Measurements from ENCODE around the gene PPL.
"Not testable (repeated sequence)": the region's sequence is repeated elsewhere in the genome, so short reads cannot be mapped to it uniquely, and the experiment has no call there.

PPL gene

DNA sequence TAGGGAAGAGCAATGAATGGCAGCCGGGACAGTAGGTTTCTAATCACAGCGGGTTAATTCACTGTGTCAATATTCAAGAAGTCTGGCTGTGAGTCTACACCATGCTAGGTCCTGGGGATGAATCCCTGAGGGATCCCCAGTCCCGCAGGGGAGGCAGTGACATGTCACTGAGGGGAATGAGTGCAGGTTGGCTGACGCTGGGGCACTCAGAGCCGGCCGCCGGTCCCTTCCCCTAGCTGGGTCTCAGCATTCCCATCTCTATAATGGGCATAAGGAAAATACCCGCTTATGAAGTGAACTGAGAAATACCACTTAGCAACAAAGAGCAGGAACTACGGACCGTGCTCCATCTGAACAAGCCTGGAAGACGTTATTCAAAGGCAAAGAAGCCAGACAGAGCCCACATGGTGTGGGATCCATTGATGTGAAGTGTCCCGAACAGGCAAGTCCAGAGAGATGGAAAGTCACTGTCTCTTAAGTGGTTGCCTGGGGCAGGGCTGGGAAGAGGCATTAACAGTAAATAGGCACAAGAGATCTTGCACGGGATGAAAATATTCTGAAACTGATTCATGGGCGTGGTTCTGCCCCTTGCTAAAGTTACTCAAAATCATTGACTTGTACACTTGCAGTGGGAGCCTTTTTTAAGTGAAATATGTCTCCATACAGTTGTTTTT lies 31.9 kb downstream of the PPL start:
- no peak for DNase-seq (ENCODE audit: low read depth)

- DNase-seq (ENCODE audit: low read depth), result no peak
Observed at GRCh38 chr16:4904108-4904941, 32.6 kb downstream of the PPL start.

- no peak for DNase-seq (ENCODE audit: low read depth)
Observed at GRCh38 chr16:4902038-4902437, 34.9 kb downstream of the PPL start.

GRCh38 chr16:4900750-4901149 lies 36.2 kb downstream of the PPL start:
- no peak for DNase-seq (ENCODE audit: low read depth)

DNA sequence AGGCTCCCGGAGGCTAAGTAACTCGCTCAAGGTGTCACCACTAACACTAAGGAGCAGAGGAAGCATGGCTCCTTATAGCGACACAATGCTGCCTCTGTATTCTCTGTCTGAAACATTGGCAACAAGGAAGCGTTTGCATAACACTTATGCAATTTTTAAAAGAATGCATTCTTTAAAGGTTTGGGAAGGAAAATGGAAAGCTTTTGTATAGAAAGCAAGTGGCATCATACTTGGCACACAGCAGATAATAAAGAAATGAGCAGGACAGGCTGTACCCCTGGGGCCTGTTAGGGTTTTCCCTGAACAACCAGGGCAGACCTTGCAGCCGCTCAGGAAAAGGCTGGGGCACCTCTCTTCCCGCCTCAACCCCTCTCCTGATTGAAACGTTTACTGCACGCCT lies 36.9 kb downstream of the PPL start:
- DNase-seq (ENCODE audit: low read depth), result no peak

DNA sequence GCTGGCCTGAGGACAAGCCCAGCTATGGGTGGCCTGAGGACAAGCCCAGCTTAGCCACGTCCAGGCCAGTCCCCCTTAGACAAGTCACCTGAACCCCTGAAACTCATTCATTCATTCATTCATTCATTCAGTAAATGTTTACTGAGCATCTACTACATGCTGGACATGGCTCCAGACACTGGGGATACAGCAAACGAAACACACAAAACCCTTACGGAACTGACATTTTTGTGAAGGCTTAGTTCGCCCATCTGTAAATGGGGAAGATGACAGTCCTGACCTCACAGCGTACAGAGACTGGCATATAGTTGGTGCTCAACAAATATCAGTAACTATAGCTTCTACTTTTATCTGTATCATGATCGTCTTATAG lies 37.5 kb downstream of the PPL start:
- no peak for DNase-seq (ENCODE audit: low read depth)

- DNase-seq (ENCODE audit: low read depth), result no peak
Observed at GRCh38 chr16:4898811-4899473, 38.0 kb downstream of the PPL start.

GRCh38 chr16:4897328-4897727 lies 39.6 kb downstream of the PPL start:
- DNase-seq (ENCODE audit: low read depth), result no peak

- DNase-seq (ENCODE audit: low read depth), result not testable (repeated sequence)
Observed at GRCh38 chr16:4896761-4897160, 40.2 kb downstream of the PPL start.

DNA sequence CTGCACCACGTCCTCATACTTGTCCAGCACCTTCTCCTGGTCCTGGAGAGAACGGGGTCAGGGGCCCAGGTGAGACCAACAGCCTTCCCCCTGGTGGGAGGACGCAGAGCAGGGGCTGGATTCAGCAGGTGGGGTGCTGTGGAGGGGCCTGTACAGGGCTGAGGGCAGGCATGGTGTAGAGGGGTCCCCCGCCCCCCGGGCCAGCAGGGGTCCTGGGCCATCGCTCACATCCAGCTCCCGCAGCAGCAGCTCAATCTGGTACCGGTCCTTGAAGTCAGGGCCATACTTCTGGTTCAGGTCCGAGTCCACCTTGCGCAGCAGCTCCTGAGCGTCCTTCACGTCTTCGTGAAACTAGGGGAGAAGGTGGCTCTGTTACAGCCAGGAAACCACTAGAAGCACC lies 41.6 kb downstream of the PPL start:
- no peak for DNase-seq (ENCODE audit: low read depth)

DNA sequence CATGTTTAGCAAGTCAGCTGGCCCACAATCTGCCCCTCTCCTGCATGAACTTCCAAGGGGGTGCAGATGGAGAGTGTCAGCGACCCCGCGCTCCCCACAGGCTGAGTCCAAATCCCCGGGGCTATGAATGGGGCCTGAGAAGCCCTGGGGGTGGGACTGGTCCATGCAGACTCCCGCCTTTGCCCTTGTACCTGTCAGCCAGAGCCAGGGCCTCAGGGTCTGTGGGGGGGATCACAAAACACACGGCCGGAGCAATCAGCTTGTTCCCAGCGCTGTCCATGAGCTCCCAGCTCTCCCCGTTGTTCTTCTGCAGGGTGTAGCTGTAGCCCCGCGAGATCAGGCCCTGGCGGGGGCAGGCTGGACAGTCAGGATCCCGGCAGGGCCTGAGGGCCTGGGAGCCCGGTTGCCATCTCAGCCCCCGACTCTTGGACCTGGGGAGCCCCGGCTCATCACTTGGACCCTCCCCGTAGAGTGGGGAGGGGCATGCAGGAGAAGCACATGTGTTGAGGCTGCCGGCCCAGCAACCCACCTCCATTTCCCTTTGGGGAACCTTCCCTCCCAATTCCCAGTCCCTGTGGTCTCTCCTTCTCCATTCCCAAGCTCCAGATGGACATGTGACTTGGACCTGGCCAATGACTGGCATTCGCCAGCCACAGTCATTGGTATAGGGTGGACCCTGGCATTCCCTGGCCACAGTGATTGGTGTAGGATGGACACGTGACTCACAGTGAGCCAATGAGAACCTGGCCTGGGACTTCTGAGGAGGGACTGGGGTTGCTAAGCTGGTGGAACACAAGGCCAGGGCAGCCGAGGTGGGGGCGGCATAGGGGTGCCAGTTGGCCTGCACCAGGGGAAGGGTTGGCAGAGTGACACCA lies 42.4 kb downstream of the PPL start:
- DNase-seq (ENCODE audit: low read depth), result no peak

DNA sequence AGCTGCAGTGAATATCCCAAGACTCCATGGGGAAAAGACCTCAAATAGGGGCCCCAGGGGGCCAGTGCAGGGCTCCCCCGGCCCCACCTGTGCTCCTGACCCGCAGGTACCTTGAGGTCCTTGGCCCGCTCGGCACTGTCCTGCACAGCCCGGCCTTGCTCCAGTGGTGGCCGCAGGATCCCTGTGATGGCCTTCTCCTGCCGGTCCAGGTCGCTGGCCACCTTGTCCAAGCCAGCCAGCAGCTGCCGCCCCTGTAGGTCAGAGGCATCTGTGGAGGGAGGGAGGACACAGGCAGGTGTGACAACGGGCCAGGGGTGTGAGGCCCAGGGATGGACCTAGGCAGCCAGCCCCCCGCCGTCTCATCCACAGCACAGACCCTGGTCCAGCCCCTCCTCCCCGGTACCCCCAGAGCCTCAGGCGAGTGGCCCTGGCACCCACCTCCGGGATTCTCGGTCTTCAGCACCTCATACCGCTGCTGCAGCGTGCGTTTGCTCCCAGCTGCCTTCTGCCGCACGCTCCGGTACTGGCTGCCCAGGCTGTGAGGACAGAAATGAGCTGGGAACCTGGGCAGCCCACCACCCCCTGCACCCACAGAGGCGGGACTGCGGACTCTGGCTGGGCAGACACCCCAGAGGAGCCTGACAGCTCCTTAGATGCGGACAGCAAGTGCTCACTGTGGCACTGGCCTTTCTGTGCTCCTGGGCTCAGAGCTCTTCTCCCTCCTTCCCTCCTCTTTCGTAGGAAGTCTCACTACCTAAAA lies 43.7 kb downstream of the PPL start:
- no peak for DNase-seq (ENCODE audit: low read depth)

DNA sequence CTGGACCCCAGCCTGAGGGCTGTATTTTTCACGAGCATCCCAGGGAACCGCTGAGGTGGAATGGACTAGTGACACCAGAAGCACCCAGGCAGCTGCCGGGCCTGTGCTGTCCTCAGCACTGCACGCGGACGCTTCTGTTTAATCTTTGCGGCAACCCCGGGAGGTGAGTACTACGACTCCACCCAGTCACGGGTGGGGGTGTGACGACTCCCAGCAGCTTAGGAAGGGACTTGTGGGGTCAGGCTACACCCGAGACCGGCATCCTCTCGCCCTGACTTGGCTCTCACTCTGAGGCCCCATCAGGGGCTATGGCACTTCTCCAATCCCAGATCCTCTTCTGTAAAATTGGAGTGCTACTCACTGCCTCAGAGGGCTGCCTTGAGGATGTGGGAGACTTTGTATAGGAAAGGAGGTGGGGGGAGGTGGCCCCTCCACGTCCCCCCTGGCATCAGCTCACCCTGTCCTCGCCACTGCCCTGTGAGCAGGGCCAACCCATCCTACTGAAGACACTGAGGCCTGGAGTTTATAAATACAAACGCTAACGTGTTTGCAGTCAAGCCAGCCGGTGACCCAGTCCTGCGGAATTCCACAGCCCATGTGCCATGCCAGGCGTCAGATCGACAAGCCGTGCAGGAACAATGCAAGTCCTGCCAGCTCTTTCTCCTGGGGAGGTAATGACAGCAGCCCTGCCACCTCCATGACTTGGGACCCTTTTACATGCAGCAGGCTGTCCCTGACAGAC lies 44.4 kb downstream of the PPL start:
- no peak for DNase-seq (ENCODE audit: low read depth)

GRCh38 chr16:4891886-4892216 lies 45.1 kb downstream of the PPL start:
- no peak for DNase-seq (ENCODE audit: low read depth)

DNA sequence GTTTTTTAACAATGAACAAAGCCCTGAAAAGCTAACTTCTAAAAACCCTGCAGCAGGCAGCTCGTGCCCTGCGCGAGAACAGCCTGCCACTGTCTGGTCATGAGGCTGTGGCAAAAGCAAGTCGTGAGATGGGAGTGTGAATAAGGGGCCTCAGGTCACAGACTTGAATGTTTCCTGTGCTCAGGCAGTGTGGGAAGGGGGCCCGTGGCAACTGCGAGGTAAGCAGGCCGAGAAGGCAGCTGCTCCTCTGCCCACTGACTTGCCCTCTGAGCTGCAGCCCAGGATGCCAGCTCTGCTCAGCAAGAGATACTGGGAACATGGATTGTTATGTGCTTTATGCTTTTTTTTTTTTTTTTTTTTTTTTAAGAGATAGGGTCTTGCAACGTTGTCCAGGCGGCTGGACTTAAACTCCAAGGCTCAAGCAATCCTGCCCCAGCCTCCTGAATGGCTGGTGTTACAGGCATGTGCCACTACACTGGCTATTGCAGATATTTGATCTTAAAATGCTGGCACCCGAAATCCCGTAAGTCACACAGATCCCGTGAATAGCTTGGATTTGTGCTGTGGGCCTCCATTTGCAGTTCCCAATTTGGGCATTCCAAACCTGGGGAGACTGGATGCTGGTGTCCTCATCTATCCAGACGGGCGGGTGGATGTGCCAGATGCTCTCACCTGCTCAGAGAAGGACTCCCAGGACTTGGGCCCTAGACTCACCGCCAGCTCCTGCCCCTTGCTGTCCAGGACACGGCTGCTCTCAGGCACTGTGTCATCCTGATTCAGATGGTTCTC lies 45.7 kb downstream of the PPL start:
- DNase-seq (ENCODE audit: low read depth), result no peak

- no peak for DNase-seq (ENCODE audit: low read depth)
Observed at GRCh38 chr16:4890686-4891085, 46.3 kb downstream of the PPL start.

- no peak for DNase-seq (ENCODE audit: low read depth)
Observed at GRCh38 chr16:4890026-4890425, 46.9 kb downstream of the PPL start.

DNA sequence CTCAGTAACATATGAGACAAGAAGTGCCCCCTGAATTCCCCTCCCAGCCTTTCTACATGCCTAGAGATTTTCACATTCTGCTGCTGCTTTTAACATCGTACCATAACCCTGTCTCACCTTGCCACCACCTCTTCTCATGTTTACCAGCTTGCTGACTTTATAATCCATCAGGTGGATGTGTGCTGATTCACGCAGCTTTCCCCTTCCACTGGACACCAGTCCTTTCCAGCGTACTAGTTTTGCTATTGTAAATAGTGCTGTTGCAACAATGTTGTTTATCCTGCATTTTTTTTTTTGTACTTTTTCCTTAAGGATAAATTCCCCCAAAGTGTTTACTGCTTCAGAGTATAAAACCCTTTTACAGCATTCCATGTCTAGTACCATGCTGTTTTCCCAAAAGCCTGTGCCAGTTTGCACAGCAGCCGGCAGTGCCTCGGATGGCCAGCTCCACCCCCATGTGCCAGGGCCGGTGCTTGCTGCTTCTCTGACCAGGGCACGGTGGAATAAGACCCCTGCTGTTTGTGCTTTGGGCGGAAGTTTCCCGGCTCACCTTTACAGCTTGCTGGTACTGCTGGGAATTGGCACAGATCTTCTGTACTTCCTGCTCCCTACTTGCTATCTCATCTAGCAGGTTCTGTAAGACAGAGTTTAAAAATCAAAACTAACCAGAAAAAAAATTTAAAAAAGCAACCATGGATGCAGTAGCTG lies 48.4 kb downstream of the PPL start:
- DNase-seq (ENCODE audit: low read depth), result no peak

- no peak for DNase-seq (ENCODE audit: low read depth)
Observed at GRCh38 chr16:4886151-4886550, 50.8 kb downstream of the PPL start.

Measured in stimulated activated CD8-positive, alpha-beta memory T cell treated with anti-CD3 and anti-CD28 coated beads, Interleukin-7, amount 100 ng/mL, for 24 hours (primary cell).